NCI-H524 (cell line): Measurements from ENCODE around the gene CLCN4.

Experiments used
- DNase-seq, 2 experiments: peaks; one replicate each; lab custom pipeline; 2025; lab: John Stamatoyannopoulos, UW

The CLCN4 gene

GRCh38 chrX:10156199-10157031, at the start of gene CLCN4:
CLCN4 (plus strand) TSS chrX:10156975; CDS start chrX:10185033, 28,058 bp downstream.
- DNase-seq, result peak; percentile 76 to 80

DNA sequence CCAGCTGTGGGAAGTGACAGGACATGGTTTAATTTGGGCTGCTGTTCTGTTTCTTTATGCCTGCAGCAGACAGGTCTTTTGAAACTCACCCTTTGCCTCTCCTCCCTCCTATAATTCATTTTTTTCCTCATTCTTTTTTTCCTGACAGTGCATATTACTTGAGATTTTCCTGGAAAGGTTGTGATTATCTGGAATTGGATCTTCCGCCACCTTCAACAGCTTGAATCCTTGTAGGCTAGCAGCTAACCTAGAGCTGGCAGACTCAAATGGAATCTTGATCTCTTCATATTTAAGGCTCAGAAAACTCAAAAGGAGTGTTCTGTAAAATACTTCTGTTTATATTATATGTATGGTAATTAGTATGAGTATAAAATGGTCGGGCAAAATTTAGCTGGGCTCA, 49.3 kb upstream of the CLCN4 start:
- DNase-seq, result no peak

- no peak for DNase-seq
These were observed 48.5 kb upstream of the CLCN4 start for GRCh38 chrX:10108288-10108687.

DNA sequence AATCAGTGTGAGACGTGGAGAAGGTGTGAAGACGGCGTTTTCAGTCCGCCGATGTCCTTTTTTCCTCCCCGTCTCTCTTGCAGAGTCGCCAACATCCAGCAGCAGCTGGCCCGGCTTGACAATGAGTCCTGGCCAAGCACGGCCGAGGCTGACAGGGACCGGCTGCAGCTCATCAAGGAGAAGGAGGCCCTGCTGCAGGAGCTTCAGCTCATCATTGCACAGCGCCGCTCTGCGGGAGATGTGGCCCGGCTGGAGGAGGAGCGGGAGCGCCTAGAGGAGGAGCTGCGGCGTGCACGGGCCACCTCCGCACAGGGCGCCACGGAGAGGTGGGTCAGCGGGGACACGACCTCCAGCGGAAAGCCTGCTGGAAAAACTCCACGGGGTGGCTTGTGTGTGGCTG, 47.1 kb upstream of the CLCN4 start:
- no peak for DNase-seq

DNA sequence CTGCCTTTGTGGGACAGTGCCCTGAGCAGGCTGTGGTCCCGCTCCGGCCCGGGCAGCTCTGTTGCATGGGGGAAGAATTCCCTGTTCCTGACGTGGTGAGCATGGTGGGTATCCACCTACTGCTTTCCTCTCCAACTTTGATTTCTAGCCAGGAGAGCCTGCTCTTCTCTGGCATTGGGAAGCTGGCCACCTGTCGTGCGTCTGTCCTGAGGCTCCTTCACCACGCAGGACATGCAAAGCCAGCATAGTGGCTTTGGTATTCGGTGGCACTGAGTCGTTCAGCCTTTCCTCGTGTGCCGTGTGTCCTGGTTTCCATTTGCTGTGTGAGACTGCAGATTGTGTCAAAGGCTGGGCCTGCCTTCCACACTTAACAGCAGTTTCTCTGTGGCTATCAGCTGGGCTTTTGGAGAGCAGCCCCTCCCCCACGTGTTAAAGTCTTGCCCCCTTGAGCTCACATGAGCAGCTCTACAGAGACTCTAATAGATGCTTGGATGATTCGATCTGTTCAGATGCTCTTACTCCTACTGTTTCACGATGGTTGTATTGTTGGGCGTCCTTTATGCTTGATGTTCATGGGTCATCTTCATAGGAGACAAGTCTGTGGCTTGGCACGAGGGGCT, 46.3 kb upstream of the CLCN4 start:
- DNase-seq, result peak in 1 of 2 experiments; percentile 7

GRCh38 chrX:10110984-10111363, 45.8 kb upstream of the CLCN4 start:
- no peak for DNase-seq

GRCh38 chrX:10111364-10112148, 45.2 kb upstream of the CLCN4 start:
- peak in 1 of 2 experiments; percentile 20 for DNase-seq

GRCh38 chrX:10112510-10112909, 44.3 kb upstream of the CLCN4 start:
- no peak for DNase-seq

GRCh38 chrX:10115082-10115481, 41.7 kb upstream of the CLCN4 start:
- DNase-seq, result no peak

GRCh38 chrX:10117301-10117700, 39.5 kb upstream of the CLCN4 start:
- no peak for DNase-seq

GRCh38 chrX:10117864-10118377, 38.9 kb upstream of the CLCN4 start:
- DNase-seq, result no peak

- no peak for DNase-seq
These were observed 38.2 kb upstream of the CLCN4 start for GRCh38 chrX:10118530-10118929.

DNA sequence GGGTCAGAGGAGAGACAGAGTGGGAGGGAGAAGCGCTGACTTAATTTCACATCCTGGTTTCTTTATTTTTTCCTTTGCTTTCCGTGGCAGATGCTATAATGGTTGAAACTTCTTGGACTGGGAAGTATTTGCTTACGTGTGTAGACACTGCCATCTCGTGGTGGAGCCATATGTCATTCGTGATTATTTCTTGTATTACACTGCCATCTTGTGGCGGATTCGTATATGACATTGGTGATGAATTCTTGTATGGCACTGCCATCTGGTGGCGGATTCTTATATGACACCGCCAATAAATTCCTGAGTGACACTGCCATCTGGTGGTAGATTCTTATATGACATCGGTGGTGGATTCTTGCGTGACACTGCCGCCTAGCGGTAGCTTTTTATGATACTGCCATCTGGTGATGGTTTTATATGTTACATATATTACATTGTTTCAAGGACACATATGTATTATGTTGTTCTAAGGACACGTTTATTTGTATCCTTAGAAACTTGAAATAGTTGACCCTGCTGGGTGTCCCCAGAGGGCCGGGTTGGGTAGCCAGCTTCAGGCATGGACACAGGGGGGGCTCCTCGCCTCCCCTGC, 37.3 kb upstream of the CLCN4 start:
- DNase-seq, result peak; percentile 60 to 84

DNA sequence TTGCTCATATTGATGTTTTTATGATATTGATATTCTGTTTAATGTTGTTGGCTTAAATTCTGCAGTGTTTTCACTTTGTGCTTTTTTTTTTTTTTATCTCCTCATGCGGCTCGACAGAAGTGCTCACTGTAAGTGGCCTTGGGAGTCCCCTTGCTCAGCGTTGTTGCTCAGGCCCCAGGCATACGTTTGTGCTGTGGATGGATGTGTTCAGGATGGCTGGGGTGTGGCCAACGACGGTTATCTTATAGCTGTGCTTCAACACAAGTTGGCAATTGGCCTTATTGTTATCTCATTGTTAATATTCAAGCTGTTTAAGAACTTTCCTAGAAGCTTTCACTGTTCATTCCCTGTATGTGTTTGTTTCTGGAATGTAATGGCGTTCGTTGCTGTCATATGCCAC, 36.4 kb upstream of the CLCN4 start:
- DNase-seq, result no peak

GRCh38 chrX:10120828-10121227, 35.9 kb upstream of the CLCN4 start:
- DNase-seq, result no peak

- DNase-seq, result no peak
These were observed 35.0 kb upstream of the CLCN4 start for GRCh38 chrX:10121787-10122186.

GRCh38 chrX:10124506-10125247, 32.1 kb upstream of the CLCN4 start:
- no peak for DNase-seq

- DNase-seq, result no peak
These were observed 31.5 kb upstream of the CLCN4 start for GRCh38 chrX:10125248-10125615.

- no peak for DNase-seq
These were observed 30.7 kb upstream of the CLCN4 start for GRCh38 chrX:10126044-10126443.

GRCh38 chrX:10126834-10127233, 29.9 kb upstream of the CLCN4 start:
- DNase-seq, result no peak

DNA sequence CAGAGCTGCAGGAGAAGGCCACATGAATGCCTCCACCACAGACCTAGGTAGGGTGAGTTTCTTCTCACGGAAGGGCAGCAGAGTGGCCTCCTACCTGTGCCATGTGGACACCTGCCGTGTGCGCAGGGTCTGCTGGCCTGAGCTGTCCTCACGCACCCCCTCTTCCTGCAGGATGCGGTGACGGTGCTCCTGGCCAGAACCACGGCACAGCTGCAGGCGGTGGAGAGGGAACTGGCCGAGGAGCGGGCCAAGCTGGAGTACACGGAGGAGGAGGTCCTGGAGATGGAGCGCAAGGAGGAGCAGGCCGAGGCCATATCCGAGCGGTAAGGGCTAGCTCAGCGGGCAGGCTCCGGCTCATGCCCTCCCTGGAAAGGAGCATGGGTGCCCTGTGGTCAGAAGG, 28.4 kb upstream of the CLCN4 start:
- no peak for DNase-seq

- DNase-seq, result no peak
These were observed 27.5 kb upstream of the CLCN4 start for GRCh38 chrX:10129229-10129628.
